Kidney (tissue), 22 donors: ENCODE data around the gene BOD1L1. TPM values are rescaled to one million over a fixed set of nuclear protein-coding genes. Genes with fewer than 3 reads are reported as not detected.

ENCODE experiments used
- DNase-seq, 5 donors: peaks; one replicate each; pipeline ENCODE4 v3.0.0-alpha.2; 2013 to 2020
- FAIRE-seq: peaks from 2 replicates; lab custom pipeline; 2012; peaks lifted over from hg19 to GRCh38; lab: Jason Lieb, UNC
- H3K27ac ChIP-seq, 2 donors: one replicate each; pipeline ENCODE4 v1.7.0; 2013; ENCODE audit warnings: low read depth in 2 of 2, low read length in 2 of 2, inconsistent platforms in 1 of 2
- H3K27me3 ChIP-seq: one replicate; pipeline ENCODE4 v1.7.1; 2013; ENCODE audit warnings: low read length, inconsistent platforms; ENCODE audit not compliant: control insufficient read depth, insufficient read depth
- H3K36me3 ChIP-seq, 3 donors: one replicate each; pipeline versions ENCODE4 v1.7.0 to v1.7.1; 2013; ENCODE audit warnings: low read length in 3 of 3, control low read depth in 1 of 3, inconsistent platforms in 1 of 3; ENCODE audit not compliant: insufficient read depth in 3 of 3, control insufficient read depth in 2 of 3
- H3K4me1 ChIP-seq, 3 donors: one replicate each; pipeline versions ENCODE4 v1.7.0 to v1.7.1; 2013; ENCODE audit warnings: low read length in 3 of 3, inconsistent platforms in 1 of 3, low read depth in 1 of 3; ENCODE audit not compliant: control insufficient read depth in 2 of 3, insufficient read depth in 2 of 3
- H3K4me3 ChIP-seq, 3 donors: one replicate each; pipeline versions ENCODE4 v1.7.0 to v1.8.1; 2013; ENCODE audit warnings: low read length in 3 of 3, control low read depth in 1 of 3, inconsistent platforms in 1 of 3
- H3K9ac ChIP-seq, 3 donors: one replicate each; pipeline versions ENCODE4 v1.7.0 to v1.7.1; 2013; ENCODE audit warnings: low read length in 3 of 3, control low read depth in 1 of 3, inconsistent platforms in 1 of 3
- H3K9me3 ChIP-seq, 3 donors: one replicate each; pipeline versions ENCODE4 v1.7.0 to v1.7.1; 2013; ENCODE audit warnings: low read length in 3 of 3, control low read depth in 1 of 3, inconsistent platforms in 1 of 3; ENCODE audit not compliant: control insufficient read depth in 2 of 3, insufficient read depth in 1 of 3
- intact Hi-C: fragments of 100-400 bp; cut with DNase I; formaldehyde crosslinking; loops from one replicate; pipeline ENCODE4 v1.11.1; 2022
- long read RNA-seq, 10 donors: library from polyadenylated mRNA in 1 of 10; unstranded in 1 of 10; transcript quantifications; one replicate each; pipeline ENCODE4 v2.0.0 and lab custom pipeline, GENCODE V29; 2021 to 2026
- polyA plus RNA-seq: library from polyadenylated mRNA; stranded (reverse); fragments of 350-450 nt; fragmentation: Illumina TruSeq; extraction: RNeasy Lipid Tissue Mini Kit (QIAGEN cat#74804); gene quantifications from one replicate; pipeline ENCODE4 v1.2.3, GENCODE V29; 2014; ENCODE audit warnings: low read depth, low replicate concordance; ENCODE audit not compliant: insufficient read depth
- total RNA-seq: library from RNA; stranded (reverse); fragmentation: NEBNext Ultra II Directional; extraction: Animal tissue kit (Norgen Biotek cat#: 25700); gene quantifications from one replicate; pipeline ENCODE4 v1.2.1, GENCODE V29; 2021
- TF ChIP-seq, protein P1 (sequence below): IDR thresholded peaks from 3 replicates; pipeline ENCODE4 v1.5.1; 2012; ENCODE audit warnings: mild to moderate bottlenecking, moderate library complexity, borderline replicate concordance; ENCODE audit not compliant: insufficient read depth; ENCODE audit errors: extremely low read depth
- donor health status: control.
- donor health status: control.
- donor health status: control.
- donor health status: control.
- donor health status: control.
- donor health status: DM: yes; HTN: yes; CAD: no.
- donor health status: Normal renal cell carcinoma (clear cell type).

The BOD1L1 gene
- total RNA-seq (45.6 TPM), polyA plus RNA-seq (9.0 TPM)
- long read RNA-seq, donor 1: 0 reads
- long read RNA-seq, donor 2, partial matches to known transcripts: 0 of 1 reads
- long read RNA-seq, donor 2, other reads (novel, unspliced or antisense): 0 of 1 reads
- long read RNA-seq, donor 3: 0 reads
- long read RNA-seq, donor 4: 0 reads
- long read RNA-seq, donor 5: 0 reads
- long read RNA-seq, donor 6: 0 reads
- long read RNA-seq, donor 7, partial matches to known transcripts: 43 of 49 reads
- long read RNA-seq, donor 7, other reads (novel, unspliced or antisense): 6 of 49 reads
- long read RNA-seq, donor 8: 0 reads
- long read RNA-seq, donor 9: 0 reads
- long read RNA-seq, donor 10, partial matches to known transcripts: 0 of 1 reads
- long read RNA-seq, donor 10, other reads (novel, unspliced or antisense): 0 of 1 reads

- Histone ChIP-seq H3K4me3 (peak within 1 kb of the TSS; percentile 97 to 99 (median 97)), H3K36me3 (no peaks in the 10 kb centered on the region), H3K27ac (peak within 1 kb of the TSS; percentile 96), H3K9me3 (no peaks in the 10 kb centered on the region), H3K4me1 (peaks cover 5 to 10% (median 6%) of the 10 kb centered on the region in 3 donors), H3K9ac (peak within 1 kb of the TSS; percentile 71 to 99 (median 97)), H3K27me3 (no peaks in the 10 kb centered on the region)
- intact Hi-C loops: no loop called here
- peak; percentile 92 to 97 (median 95) for DNase-seq
- FAIRE-seq: no peak
- TF ChIP-seq, protein P1, sequence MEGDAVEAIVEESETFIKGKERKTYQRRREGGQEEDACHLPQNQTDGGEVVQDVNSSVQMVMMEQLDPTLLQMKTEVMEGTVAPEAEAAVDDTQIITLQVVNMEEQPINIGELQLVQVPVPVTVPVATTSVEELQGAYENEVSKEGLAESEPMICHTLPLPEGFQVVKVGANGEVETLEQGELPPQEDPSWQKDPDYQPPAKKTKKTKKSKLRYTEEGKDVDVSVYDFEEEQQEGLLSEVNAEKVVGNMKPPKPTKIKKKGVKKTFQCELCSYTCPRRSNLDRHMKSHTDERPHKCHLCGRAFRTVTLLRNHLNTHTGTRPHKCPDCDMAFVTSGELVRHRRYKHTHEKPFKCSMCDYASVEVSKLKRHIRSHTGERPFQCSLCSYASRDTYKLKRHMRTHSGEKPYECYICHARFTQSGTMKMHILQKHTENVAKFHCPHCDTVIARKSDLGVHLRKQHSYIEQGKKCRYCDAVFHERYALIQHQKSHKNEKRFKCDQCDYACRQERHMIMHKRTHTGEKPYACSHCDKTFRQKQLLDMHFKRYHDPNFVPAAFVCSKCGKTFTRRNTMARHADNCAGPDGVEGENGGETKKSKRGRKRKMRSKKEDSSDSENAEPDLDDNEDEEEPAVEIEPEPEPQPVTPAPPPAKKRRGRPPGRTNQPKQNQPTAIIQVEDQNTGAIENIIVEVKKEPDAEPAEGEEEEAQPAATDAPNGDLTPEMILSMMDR: peak; percentile 55
Observed at GRCh38 chr4:13627606-13628311, at the start of gene BOD1L1. Gene BOD1L1, minus strand, starts transcription at chr4:13627725. Its CDS starts 138 bp downstream, at chr4:13627587.

GRCh38 chr4:13674971-13675370 lies 47.4 kb upstream of the BOD1L1 start:
- no peak for DNase-seq
- H3K4me1 ChIP-seq: no peaks in the 10 kb centered on the region
- H3K9me3 ChIP-seq: no peaks in the 10 kb centered on the region
- no peaks in the 10 kb centered on the region for H3K36me3 ChIP-seq
- FAIRE-seq: no peak
- no peak overlapping the region for H3K9ac ChIP-seq
- no peak overlapping the region for H3K27ac ChIP-seq
- TF ChIP-seq, protein P1: no peak
- no peaks in the 10 kb centered on the region for H3K27me3 ChIP-seq
- intact Hi-C loops: no loop called here
- H3K4me3 ChIP-seq: no peak overlapping the region

GRCh38 chr4:13673167-13673566 lies 45.6 kb upstream of the BOD1L1 start:
- Histone ChIP-seq H3K9ac (no peak overlapping the region), H3K36me3 (no peaks in the 10 kb centered on the region), H3K4me1 (no peaks in the 10 kb centered on the region), H3K4me3 (no peak overlapping the region), H3K27ac (no peak overlapping the region), H3K9me3 (no peaks in the 10 kb centered on the region), H3K27me3 (no peaks in the 10 kb centered on the region)
- DNase-seq (no peak), FAIRE-seq (no peak)
- intact Hi-C loops: no loop called here
- TF ChIP-seq, protein P1: no peak
